Activated CD4-positive, alpha-beta memory T cell treated with anti-CD3 and anti-CD28 coated beads for 36 hours (primary cell): ENCODE measurements around the gene ENDOU. TPM values are rescaled to one million over a fixed set of nuclear protein-coding genes. Genes with fewer than 3 reads are reported as not detected.
"Not testable (repeated sequence)": the region's sequence is repeated elsewhere in the genome, so short reads cannot be mapped to it uniquely, and the experiment has no call there.

Source experiments
- CTCF ChIA-PET: fragments of 350-600 bp; sonication (Branson Sonifier 250); formaldehyde crosslinking; loops from one replicate; lab custom pipeline; 2021; ENCODE audit warnings: antibody characterized with exemption, inconsistent platforms; lab: Charles Lee
- POLR2A ChIA-PET: fragments of 350-600 bp; sonication (Branson Sonifier 250); formaldehyde crosslinking; loops from one replicate; lab custom pipeline; 2021; ENCODE audit warnings: antibody characterized with exemption; lab: Charles Lee
- DNase-seq: peaks from one replicate; pipeline ENCODE4 v3.0.0-alpha.2; 2020
- H3K27ac Mint-ChIP-seq: one replicate; pipeline ENCODE4 v1.8.0; 2021; ENCODE audit warnings: mixed read lengths
- H3K27me3 Mint-ChIP-seq: one replicate; pipeline ENCODE4 v1.8.0; 2021; ENCODE audit warnings: mixed read lengths
- H3K36me3 Mint-ChIP-seq: one replicate; pipeline ENCODE4 v1.8.0; 2021; ENCODE audit warnings: mixed read lengths
- H3K4me1 Mint-ChIP-seq: one replicate; pipeline ENCODE4 v1.8.0; 2021; ENCODE audit warnings: low read depth, mixed read lengths
- H3K4me3 Mint-ChIP-seq: one replicate; pipeline ENCODE4 v1.8.0; 2021; ENCODE audit warnings: mild to moderate bottlenecking, mixed read lengths
- H3K9me3 Mint-ChIP-seq: one replicate; pipeline ENCODE4 v1.8.0; 2021; ENCODE audit warnings: mixed read lengths
- intact Hi-C: fragments of 100-400 bp; cut with micrococcal nuclease; formaldehyde crosslinking; loops from one replicate; pipeline ENCODE4 v1.15.1; 2023
- total RNA-seq, 2 experiments: library from RNA; stranded (reverse); gene quantifications; one replicate each; pipeline ENCODE4 v1.2.3, GENCODE V29; 2021

The ENDOU gene
- total RNA-seq, 2 experiments from 2014 or later: not detected

DNA sequence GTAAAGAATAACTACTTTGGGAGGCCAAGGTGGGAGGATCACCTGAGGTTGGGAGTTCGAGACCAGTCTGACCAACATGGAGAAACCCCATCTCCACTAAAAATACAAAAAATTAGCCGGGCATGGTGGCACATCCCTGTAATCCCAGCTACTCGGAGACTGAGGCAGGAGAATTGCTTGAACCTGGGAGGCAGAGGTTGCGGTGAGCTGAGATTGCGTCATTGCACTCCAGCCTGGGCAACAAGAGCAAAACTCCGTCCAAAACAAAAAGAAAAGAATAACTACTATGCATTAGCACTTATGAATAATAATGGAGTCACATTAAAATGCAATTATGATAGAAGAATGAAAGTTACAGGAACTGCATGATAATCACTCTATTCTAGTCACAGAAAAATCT, 57.4 kb downstream of the ENDOU start:
- H3K27me3 Mint-ChIP-seq, intact Hi-C loops, H3K4me1 Mint-ChIP-seq, POLR2A ChIA-PET, H3K4me3 Mint-ChIP-seq, DNase-seq, H3K9me3 Mint-ChIP-seq, H3K27ac Mint-ChIP-seq: not testable (repeated sequence)
- CTCF ChIA-PET: interaction anchor here (1.6 kb wide), 1 partner anchor 12 kb away, joined by 4 read pairs; no protein-coding TSS in a partner anchor
- peaks cover 35% of the 10 kb centered on the region for H3K36me3 Mint-ChIP-seq

Other genes with a start within 250 kb of the ENDOU start
- gene RPAP3, start 19.5 kb downstream of the ENDOU start, total RNA-seq: 10 to 100 TPM; 49.4 to 50.2 TPM
- 1 to 10 TPM; 2.1 to 2.5 TPM for gene RAPGEF3, start 33.4 kb upstream of the ENDOU start, total RNA-seq
- 10 to 100 TPM; 13.7 to 16.2 TPM for gene SLC48A1, start 47.7 kb upstream of the ENDOU start, total RNA-seq
- 100 to 1,000 TPM; 257 to 280 TPM for gene HDAC7, start 94.4 kb upstream of the ENDOU start, total RNA-seq
- 100 to 1,000 TPM; 156 TPM for gene VDR, start 179.5 kb upstream of the ENDOU start, total RNA-seq
- gene TMEM106C, start 238.1 kb upstream of the ENDOU start, total RNA-seq: 100 to 1,000 TPM; 179 to 182 TPM